RCC 7860 (cell line): ENCODE data around the gene TMEM235.

Source experiments
- DNase-seq: peaks from one replicate; pipeline ENCODE4 v3.0.0-alpha.2; 2015; ENCODE audit warnings: low spot score
- FAIRE-seq: peaks from 2 replicates; lab custom pipeline; 2012; peaks lifted over from hg19 to GRCh38; lab: Jason Lieb, UNC

Gene TMEM235

GRCh38 chr17:78236362-78237127 lies 5.1 kb downstream of the TMEM235 start:
- DNase-seq: no peak
- no peak for FAIRE-seq

- FAIRE-seq: no peak
- DNase-seq: no peak
Observed at GRCh38 chr17:78237401-78238012, 6.1 kb downstream of the TMEM235 start.

- DNase-seq (no peak), FAIRE-seq (no peak)
Observed at GRCh38 chr17:78238823-78239488, 7.5 kb downstream of the TMEM235 start.

- no peak for FAIRE-seq
Observed at GRCh38 chr17:78239489-78239931, 8.1 kb downstream of the TMEM235 start.

GRCh38 chr17:78240012-78240655 lies 8.7 kb downstream of the TMEM235 start:
- no peak for DNase-seq
- FAIRE-seq: no peak

More at GRCh38 chr17:78239489-78239931, 8.1 kb downstream of the TMEM235 start:
- DNase-seq: no peak

- FAIRE-seq (no peak), DNase-seq (no peak)
Observed at GRCh38 chr17:78240839-78241238, 9.4 kb downstream of the TMEM235 start.

GRCh38 chr17:78241277-78242023 lies 10.0 kb downstream of the TMEM235 start:
- FAIRE-seq (no peak), DNase-seq (peak; percentile 33)

- DNase-seq: peak; percentile 91
- FAIRE-seq: peak; percentile 88
Observed at GRCh38 chr17:78242024-78242742, 10.8 kb downstream of the TMEM235 start.

GRCh38 chr17:78247304-78247703 lies 15.9 kb downstream of the TMEM235 start:
- DNase-seq: no peak
- FAIRE-seq: no peak

- DNase-seq (no peak), FAIRE-seq (no peak)
Observed at GRCh38 chr17:78248051-78248914, 16.9 kb downstream of the TMEM235 start.

GRCh38 chr17:78249074-78249817 lies 17.8 kb downstream of the TMEM235 start:
- no peak for FAIRE-seq
- no peak for DNase-seq

GRCh38 chr17:78249818-78250806 lies 18.7 kb downstream of the TMEM235 start:
- DNase-seq: no peak
- FAIRE-seq: no peak

- FAIRE-seq (no peak), DNase-seq (peak; percentile 77)
Observed at GRCh38 chr17:78250891-78251772, 19.7 kb downstream of the TMEM235 start.

GRCh38 chr17:78251773-78252103 lies 20.3 kb downstream of the TMEM235 start:
- DNase-seq (no peak), FAIRE-seq (no peak)

GRCh38 chr17:78252111-78252634 lies 20.7 kb downstream of the TMEM235 start:
- DNase-seq: no peak

More at GRCh38 chr17:78252111-78252634, 20.7 kb downstream of the TMEM235 start:
- FAIRE-seq: no peak
